Right lung (tissue), 5 donors: ENCODE measurements around the gene DPF1. TPM values are rescaled to one million over a fixed set of nuclear protein-coding genes. Genes with fewer than 3 reads are reported as not detected.

Experiments
- DNase-seq, 2 donors: peaks; one replicate each; pipeline ENCODE4 v3.0.0-alpha.2; 2013
- polyA plus RNA-seq, 5 donors: library from polyadenylated mRNA; unstranded; fragments of 120-200 nt; gene quantifications; one replicate each; pipeline versions ENCODE4 v1.2.1 to v1.2.3, GENCODE V29; 2013; ENCODE audit warnings: inconsistent platforms in 1 of 5, low replicate concordance in 1 of 5; ENCODE audit not compliant: insufficient read length in 5 of 5, insufficient read depth in 1 of 5

DPF1 gene
- polyA plus RNA-seq, 5 donors, result 2.0 to 5.3 (median 3.4) TPM

DNA sequence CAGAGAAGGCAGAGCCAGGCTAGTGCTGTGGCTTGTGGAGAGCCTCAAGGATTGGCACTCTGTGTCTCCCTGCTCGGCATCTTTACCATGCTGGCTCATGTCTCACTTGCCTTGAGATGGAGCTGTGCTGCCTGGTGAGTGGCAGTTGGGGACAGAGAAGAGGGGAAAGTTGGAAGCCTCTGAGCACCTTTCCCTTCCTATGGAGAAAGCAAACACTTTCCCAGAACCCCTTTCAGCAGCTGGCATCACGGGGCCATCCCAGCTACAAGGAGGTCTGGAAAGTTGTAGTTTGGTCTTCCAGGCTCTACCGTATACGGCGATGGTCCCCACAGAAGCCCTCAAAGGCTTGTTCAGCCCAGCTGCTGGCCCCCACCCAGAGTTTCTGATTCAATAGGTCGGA is 58.7 kb downstream of the DPF1 start:
- DNase-seq, result no peak

DNA sequence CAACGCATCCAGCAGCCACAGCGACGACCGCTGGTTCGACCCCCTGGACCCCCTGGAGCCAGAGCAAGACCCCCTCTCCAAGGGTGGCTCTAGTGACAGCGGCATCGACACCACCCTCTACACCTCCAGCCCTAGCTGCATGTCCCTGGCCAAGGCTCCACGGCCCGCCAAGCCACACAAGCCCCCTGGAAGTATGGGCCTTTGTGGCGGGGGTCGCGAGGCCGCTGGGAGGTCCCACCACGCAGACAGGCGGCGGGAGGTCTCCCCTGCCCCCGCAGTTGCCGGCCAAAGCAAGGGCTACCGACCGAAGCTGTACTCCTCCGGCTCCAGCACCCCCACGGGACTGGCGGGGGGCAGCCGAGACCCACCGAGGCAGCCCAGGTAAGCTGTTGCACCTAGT is 59.5 kb downstream of the DPF1 start:
- DNase-seq, result no peak

DNA sequence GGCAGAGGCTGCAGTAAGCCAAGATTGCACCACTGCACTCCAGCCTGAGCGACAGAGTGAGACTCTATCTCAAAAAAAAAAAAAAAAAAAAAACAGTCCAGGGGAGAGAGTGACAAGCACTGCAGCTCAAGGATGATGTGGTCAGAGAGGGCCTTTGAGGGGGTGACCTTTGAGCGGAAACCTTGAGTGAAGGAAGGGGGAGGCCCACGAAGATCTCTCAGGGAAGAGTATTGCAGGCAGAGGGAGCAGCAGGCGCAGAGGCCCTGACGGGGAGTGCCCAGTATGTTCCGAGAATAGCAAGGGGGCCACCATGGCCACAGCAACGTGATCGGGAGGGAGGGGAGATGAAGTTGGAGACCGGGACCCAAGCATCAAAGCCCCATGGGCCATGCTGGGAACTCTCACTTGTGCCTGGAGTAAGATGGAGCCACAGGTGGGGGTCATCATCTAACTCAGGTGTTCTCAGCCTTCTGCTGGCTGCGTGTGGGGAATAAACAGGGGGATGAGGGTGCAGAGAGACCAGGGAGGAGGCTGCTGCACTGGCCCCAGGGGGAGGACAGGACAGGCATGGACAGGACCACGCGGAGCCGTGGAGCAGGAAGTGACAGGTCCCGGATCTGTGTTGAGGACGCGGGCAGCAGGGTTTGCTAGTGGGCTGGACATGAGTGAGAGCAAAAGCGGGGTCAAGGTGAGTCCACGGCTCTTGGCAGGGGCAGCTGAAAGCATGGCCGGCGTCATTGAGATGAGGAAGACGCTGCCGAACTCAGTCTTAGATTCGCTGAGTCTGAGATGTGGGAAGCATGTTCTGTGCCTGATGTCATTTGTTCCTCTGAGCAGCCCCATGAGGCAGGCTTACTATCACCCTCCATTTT is 60.4 kb downstream of the DPF1 start:
- no peak for DNase-seq

DNA sequence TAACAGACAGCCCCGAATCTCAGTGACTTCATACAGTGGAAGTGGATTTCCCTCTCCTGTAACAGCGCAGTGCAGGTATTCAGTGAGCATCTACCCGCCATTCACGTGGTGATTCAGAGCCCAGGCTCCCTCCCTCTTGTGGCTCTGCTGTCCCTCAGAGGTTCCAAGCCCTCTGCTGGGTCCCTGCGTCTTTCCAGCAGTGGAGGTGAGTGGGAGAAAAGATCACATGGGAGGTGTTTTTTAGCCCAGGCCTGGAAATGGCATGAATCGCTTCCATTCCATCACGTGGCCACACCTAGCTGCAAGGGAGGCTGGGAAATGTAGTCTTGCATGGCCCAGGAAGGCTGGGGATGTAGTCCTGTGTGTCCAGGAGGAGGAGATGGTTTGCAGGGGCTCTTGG is 61.4 kb downstream of the DPF1 start:
- DNase-seq, result no peak

DNA sequence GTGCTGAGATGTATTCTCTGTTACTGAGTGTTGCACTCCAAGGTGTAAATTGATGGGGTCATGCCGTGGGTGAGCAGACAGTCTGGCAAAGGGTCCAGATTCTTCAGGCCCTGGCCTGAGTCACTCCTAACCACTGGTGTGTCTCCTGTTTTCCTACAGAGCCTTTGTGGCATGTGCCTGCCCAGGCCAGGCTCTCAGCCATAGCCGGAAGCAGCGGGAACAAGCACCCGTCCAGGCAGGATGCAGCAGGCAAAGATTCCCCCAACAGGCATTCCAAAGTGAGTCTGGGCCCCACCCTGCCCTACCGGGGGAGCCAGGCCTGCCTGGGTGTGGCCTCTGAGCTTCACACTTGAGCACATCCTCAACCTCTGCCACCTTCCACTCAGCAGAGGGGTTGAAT is 61.9 kb downstream of the DPF1 start:
- no peak for DNase-seq

Other genes with a start within 250 kb of the DPF1 start
- gene PPP1R14A, start 32.2 kb upstream of the DPF1 start, polyA plus RNA-seq, result 10 to 100 TPM; 20.6 to 68.4 (median 29.8) TPM
- gene SPINT2, start 40.4 kb upstream of the DPF1 start, polyA plus RNA-seq, result 100 to 1,000 TPM; 188 to 276 (median 227) TPM
- gene C19orf33, start 80.0 kb upstream of the DPF1 start, polyA plus RNA-seq, result 10 to 100 TPM; 13.1 to 39.2 (median 18.5) TPM
- 10 to 100 TPM; 24.0 to 49.7 (median 31.4) TPM for gene YIF1B, start 91.7 kb upstream of the DPF1 start, polyA plus RNA-seq
- 1 to 10 TPM; 3.9 to 5.8 (median 4.3) TPM for gene KCNK6, start 95.6 kb upstream of the DPF1 start, polyA plus RNA-seq
- gene CATSPERG, start 111.6 kb upstream of the DPF1 start, polyA plus RNA-seq, result 10 to 100 TPM in 1 of 5 donors, 1 to 10 TPM in 4; 4.9 to 11.7 (median 7.0) TPM
- gene PSMD8, start 150.3 kb upstream of the DPF1 start, polyA plus RNA-seq, result 100 to 1,000 TPM; 116 to 163 (median 134) TPM
- under 1 TPM in 4 of 5 donors, not detected in 1; 0.06 to 0.79 (median 0.51) TPM for gene GGN, start 163.8 kb upstream of the DPF1 start, polyA plus RNA-seq
- under 1 TPM; 0.19 to 0.67 (median 0.41) TPM for gene SPRED3, start 164.5 kb upstream of the DPF1 start, polyA plus RNA-seq
- 10 to 100 TPM; 15.1 to 22.6 (median 19.1) TPM for gene FAM98C, start 178.9 kb upstream of the DPF1 start, polyA plus RNA-seq
- 1 to 10 TPM; 1.7 to 3.4 (median 2.3) TPM for gene RASGRP4, start 202.0 kb upstream of the DPF1 start, polyA plus RNA-seq
- gene RYR1, start 209.5 kb upstream of the DPF1 start, polyA plus RNA-seq, result 10 to 100 TPM in 1 of 5 donors, 1 to 10 TPM in 4; 2.0 to 24.3 (median 3.7) TPM